Stimulated activated naive B cell treated with anti-CD40 and anti-IgM and Interleukin-4, amounts not matched to agents 10 μg/mL and 1 μg/mL and 100 μg/mL, for 72 hours (primary cell): ENCODE measurements around the gene DESI2.
"Not testable (repeated sequence)": the region's sequence is repeated elsewhere in the genome, so short reads cannot be mapped to it uniquely, and the experiment has no call there.

ENCODE experiments used
- ATAC-seq, 2 donors: fragments of 150-1000 bp; cut with Tn5 transposase; replicated peaks; 2 replicates each; pipeline ENCODE4 v1.10.0; 2021; ENCODE audit warnings: moderate library complexity in 1 of 2
- DNase-seq: peaks from one replicate; pipeline ENCODE4 v3.0.0; 2021
- H3K27ac Mint-ChIP-seq: one replicate; pipeline ENCODE4 v1.8.0; 2022; ENCODE audit warnings: mild to moderate bottlenecking, mixed read lengths
- H3K27me3 Mint-ChIP-seq, 2 donors: one replicate each; pipeline ENCODE4 v1.8.0; 2022; ENCODE audit warnings: mixed read lengths in 2 of 2
- H3K36me3 Mint-ChIP-seq, 2 donors: one replicate each; pipeline ENCODE4 v1.8.0; 2022; ENCODE audit warnings: mixed read lengths in 2 of 2, mild to moderate bottlenecking in 1 of 2
- H3K4me1 Mint-ChIP-seq, 2 donors: one replicate each; pipeline ENCODE4 v1.8.0; 2022; ENCODE audit warnings: mixed read lengths in 2 of 2, mild to moderate bottlenecking in 1 of 2
- H3K4me3 Mint-ChIP-seq, 2 donors: one replicate each; pipeline ENCODE4 v1.8.0; 2022; ENCODE audit warnings: mild to moderate bottlenecking in 2 of 2, mixed read lengths in 2 of 2, moderate library complexity in 1 of 2
- H3K9me3 Mint-ChIP-seq, 2 donors: one replicate each; pipeline ENCODE4 v1.8.0; 2022; ENCODE audit warnings: mixed read lengths in 2 of 2, mild to moderate bottlenecking in 1 of 2

Gene DESI2

DNA sequence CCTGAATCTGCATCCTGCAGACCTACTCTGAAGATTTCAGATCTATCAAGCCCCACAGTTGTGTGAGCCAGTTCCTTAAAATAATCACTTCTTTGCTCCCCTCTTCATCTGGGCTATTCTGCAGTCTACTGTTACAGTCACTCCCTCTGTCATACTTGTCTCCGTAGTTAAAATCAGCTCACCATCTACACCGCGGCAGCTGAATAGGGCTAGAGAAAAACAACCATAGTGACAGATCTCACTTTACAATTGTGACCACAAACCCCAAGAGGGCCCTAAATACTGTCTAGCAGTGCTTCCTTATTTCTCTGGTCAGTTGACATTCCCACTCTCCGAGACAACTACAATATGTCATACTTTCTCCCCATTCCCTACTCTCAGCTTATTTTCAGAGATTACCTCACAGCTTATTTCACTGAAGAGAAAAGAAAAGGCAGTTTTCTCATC, 12.9 kb downstream of the DESI2 start:
- H3K27me3 Mint-ChIP-seq, result no peaks in the 10 kb centered on the region
- DNase-seq (peak; percentile 43), ATAC-seq (peak; percentile 97 to 99)
- no peaks in the 10 kb centered on the region for H3K9me3 Mint-ChIP-seq
- H3K36me3 Mint-ChIP-seq, result peaks cover 6 to 8% of the 10 kb centered on the region in 2 donors
- H3K4me1 Mint-ChIP-seq, result peaks cover 6 to 15% of the 10 kb centered on the region in 2 donors
- H3K27ac Mint-ChIP-seq, result no peak overlapping the region
- H3K4me3 Mint-ChIP-seq, result no peak overlapping the region

GRCh38 chr1:244666672-244667418, 13.9 kb downstream of the DESI2 start:
- H3K27ac Mint-ChIP-seq, ATAC-seq, H3K9me3 Mint-ChIP-seq, H3K36me3 Mint-ChIP-seq, H3K27me3 Mint-ChIP-seq, H3K4me3 Mint-ChIP-seq, DNase-seq: not testable (repeated sequence)
- peaks cover 8 to 15% of the 10 kb centered on the region in 2 donors for H3K4me1 Mint-ChIP-seq

DNA sequence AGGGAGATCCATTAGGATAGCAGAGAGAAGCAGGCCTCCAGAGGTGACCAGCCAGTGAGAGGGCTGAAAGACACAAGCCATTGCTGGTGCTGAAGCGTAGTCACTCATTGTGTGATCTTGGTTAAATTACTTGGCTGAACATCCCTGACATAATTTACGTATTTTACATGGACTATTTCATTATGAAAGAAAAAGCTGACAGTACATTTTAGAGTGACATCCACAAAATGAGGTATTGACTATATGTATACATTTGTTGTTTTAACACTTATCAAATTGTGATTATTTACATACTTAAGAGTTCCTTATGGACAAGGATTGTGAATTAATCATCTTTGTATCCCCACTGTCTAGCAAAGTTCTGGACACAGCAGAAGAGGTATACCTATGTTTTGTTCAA, 14.9 kb downstream of the DESI2 start:
- no peak overlapping the region for H3K4me3 Mint-ChIP-seq
- ATAC-seq, result no peak
- no peaks in the 10 kb centered on the region for H3K27me3 Mint-ChIP-seq
- no peak overlapping the region for H3K27ac Mint-ChIP-seq
- H3K36me3 Mint-ChIP-seq, result peaks cover 8 to 11% of the 10 kb centered on the region in 2 donors
- DNase-seq, result no peak
- H3K4me1 Mint-ChIP-seq, result peaks cover 5 to 8% of the 10 kb centered on the region in 2 donors
- no peaks in the 10 kb centered on the region for H3K9me3 Mint-ChIP-seq

DNA sequence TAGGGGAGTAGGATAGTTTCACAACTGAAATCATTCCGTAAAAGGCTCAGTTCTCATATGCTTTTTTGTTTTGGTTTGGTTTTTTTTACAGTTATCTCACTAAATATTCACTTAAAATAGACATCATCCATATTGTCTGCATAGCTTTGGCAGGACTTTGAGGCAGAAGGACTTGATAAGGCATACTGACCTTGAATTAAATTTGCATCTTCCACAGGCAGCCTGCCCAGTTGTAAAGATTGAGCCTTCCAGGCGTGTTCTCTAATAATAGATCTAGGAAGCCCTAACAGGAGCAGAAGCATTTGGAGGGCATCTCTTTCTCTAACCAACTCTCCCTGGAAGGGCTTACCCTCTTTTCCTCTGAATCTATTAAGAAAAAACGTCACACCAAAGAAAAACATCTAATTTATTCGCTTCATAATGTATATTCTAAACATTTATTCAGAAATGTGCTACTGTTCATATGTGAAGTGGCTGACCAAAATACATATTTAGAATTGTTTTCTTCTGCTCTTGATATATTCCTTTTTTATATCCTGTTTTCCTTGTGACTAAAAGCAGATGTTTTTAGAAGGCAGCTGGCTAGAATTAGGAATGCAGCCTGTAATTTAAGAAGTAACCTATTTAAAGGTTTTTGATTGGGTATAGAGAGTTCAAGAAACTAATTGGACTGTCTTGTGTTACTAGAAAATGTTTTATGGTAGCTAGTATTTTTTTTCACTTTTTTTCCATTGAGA, 20.2 kb downstream of the DESI2 start:
- H3K36me3 Mint-ChIP-seq, result peaks cover 13 to 14% of the 10 kb centered on the region in 2 donors
- no peak overlapping the region for H3K27ac Mint-ChIP-seq
- no peak for DNase-seq
- H3K4me1 Mint-ChIP-seq, result peaks cover 8 to 16% of the 10 kb centered on the region in 2 donors
- no peaks in the 10 kb centered on the region for H3K27me3 Mint-ChIP-seq
- peaks cover 0 to 3% of the 10 kb centered on the region in 2 donors for H3K9me3 Mint-ChIP-seq
- ATAC-seq, result no peak
- H3K4me3 Mint-ChIP-seq, result no peak overlapping the region

DNA sequence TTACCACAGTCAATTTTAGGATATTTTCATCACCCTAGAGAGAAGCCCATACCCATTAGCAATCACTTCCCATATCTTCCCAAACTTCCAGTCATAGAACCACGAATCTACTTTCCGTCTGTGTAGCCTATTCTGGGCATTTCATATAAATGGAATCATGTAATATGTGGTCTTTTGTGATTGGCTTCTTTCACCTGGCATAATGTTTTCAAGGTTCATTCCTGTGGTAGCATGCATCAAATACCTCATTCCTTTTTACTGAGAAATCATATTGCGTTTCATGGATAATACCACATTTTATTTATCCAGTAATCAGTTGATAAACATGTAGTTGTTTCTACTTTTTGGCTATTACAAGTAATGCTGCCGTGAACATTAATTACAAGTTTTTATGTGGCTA, 21.5 kb downstream of the DESI2 start:
- Mint-ChIP-seq H3K36me3 (peaks cover 16 to 18% of the 10 kb centered on the region in 2 donors), H3K4me1 (peaks cover 10 to 16% of the 10 kb centered on the region in 2 donors), H3K27ac (no peak overlapping the region), H3K4me3 (no peak overlapping the region), H3K27me3 (no peaks in the 10 kb centered on the region), H3K9me3 (peaks cover 0 to 3% of the 10 kb centered on the region in 2 donors)
- no peak for ATAC-seq
- no peak for DNase-seq

DNA sequence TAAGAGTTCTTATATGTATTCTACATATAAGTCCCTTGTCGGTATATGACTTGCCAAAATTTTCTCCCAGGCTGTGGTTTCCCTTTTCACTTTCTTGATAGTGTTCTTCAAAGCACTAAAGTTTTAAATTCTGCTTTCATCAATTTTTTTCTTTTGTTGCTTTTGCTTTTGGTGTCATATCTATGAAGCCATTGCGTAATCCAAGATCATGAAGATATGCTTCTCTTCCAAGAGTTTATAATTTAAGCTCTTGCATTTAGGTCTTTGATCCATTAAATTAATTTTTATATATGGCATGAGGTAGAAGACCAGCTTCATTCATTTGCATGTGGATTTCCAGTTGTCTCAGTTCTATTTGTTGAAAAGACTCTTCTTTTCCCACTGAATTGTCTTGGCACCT, 22.2 kb downstream of the DESI2 start:
- DNase-seq, result no peak
- ATAC-seq, result no peak
- peaks cover 0 to 3% of the 10 kb centered on the region in 2 donors for H3K9me3 Mint-ChIP-seq
- peaks cover 18 to 20% of the 10 kb centered on the region in 2 donors for H3K36me3 Mint-ChIP-seq
- peaks cover 12 to 20% of the 10 kb centered on the region in 2 donors for H3K4me1 Mint-ChIP-seq
- H3K4me3 Mint-ChIP-seq, result no peak overlapping the region
- H3K27me3 Mint-ChIP-seq, result no peaks in the 10 kb centered on the region
- H3K27ac Mint-ChIP-seq, result no peak overlapping the region

DNA sequence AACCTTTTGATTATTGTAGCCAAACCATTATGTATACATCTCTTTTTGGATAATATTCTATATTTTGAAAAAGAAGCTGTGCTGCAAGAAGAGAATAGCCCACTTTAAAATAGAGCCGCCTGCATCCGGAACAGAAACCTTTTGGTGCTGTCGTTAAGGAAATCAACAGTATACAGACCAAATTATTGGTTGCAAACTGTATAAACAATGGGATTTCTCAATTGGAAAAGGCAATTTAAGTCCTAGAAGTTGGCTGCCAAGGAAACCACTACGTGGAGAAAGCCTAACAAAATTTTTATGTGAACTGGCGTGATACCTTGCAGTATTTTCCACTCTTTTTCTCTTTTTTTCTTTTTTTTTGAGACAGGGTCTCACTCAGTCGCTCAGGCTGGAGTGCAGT, 25.8 kb downstream of the DESI2 start:
- Mint-ChIP-seq H3K27ac (no peak overlapping the region), H3K9me3 (peaks cover 3 to 4% of the 10 kb centered on the region in 2 donors), H3K36me3 (peaks cover 28 to 38% of the 10 kb centered on the region in 2 donors), H3K4me3 (no peak overlapping the region), H3K4me1 (peaks cover 9 to 38% of the 10 kb centered on the region in 2 donors), H3K27me3 (no peaks in the 10 kb centered on the region)
- ATAC-seq (no peak), DNase-seq (no peak)

DNA sequence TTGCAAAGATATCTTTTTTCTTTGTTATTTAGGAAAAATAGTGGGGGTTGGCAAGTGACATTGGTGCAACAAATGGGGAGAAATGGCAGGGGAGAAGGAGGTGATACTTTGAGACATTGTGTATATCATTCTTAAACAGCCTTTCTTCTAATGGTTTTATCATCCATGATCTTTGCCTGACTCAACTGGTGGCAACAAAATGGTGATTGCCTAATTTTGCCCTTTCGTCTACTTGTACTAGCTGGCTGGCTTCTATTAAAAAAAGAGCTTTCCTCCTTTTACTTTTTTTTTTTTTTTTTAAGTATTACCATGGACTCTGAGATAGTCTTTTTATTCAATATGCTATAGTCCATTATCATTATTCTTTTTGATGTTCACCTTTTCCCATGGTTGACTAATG, 27.7 kb downstream of the DESI2 start:
- no peak for DNase-seq
- no peak for ATAC-seq
- H3K4me3 Mint-ChIP-seq, result no peak overlapping the region
- H3K27ac Mint-ChIP-seq, result no peak overlapping the region
- H3K27me3 Mint-ChIP-seq, result no peaks in the 10 kb centered on the region
- peaks cover 7 to 32% of the 10 kb centered on the region in 2 donors for H3K4me1 Mint-ChIP-seq
- H3K9me3 Mint-ChIP-seq, result peaks cover 0 to 4% of the 10 kb centered on the region in 2 donors
- H3K36me3 Mint-ChIP-seq, result peaks cover 24 to 32% of the 10 kb centered on the region in 2 donors

GRCh38 chr1:244682087-244682486, 29.2 kb downstream of the DESI2 start:
- H3K36me3 Mint-ChIP-seq, result peaks cover 28 to 37% of the 10 kb centered on the region in 2 donors
- H3K27ac Mint-ChIP-seq, ATAC-seq, H3K9me3 Mint-ChIP-seq, H3K4me3 Mint-ChIP-seq, DNase-seq, H3K27me3 Mint-ChIP-seq: not testable (repeated sequence)
- H3K4me1 Mint-ChIP-seq, result peaks cover 4 to 29% of the 10 kb centered on the region in 2 donors

GRCh38 chr1:244695937-244696336, 43.0 kb downstream of the DESI2 start:
- ATAC-seq (no peak), DNase-seq (no peak)
- Mint-ChIP-seq H3K4me3 (no peak overlapping the region), H3K36me3 (peaks cover 50 to 76% of the 10 kb centered on the region in 2 donors), H3K27ac (no peak overlapping the region), H3K4me1 (peaks cover 0 to 2% of the 10 kb centered on the region in 2 donors), H3K9me3 (peaks cover 7 to 15% of the 10 kb centered on the region in 2 donors), H3K27me3 (no peaks in the 10 kb centered on the region)

DNA sequence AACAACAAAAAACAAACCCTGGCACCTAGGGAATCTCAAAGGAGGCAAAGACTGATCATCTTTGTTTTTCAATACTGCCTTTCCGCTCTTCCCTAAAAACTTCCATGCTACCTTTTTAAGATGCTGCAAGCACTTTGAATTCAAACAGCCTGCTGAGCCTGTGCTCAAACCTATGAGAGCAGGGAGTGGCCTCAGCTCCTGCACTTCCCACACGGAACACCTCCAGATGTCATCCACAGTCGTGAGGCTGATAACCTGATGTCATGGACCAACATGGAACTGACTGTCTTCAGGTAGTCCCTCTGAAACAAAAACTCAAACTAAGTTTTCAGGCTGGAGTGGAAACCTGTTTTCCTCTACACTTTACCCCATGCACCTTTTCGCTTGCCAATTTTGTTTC, 46.8 kb downstream of the DESI2 start:
- peaks cover 0 to 2% of the 10 kb centered on the region in 2 donors for H3K4me1 Mint-ChIP-seq
- no peak overlapping the region for H3K27ac Mint-ChIP-seq
- ATAC-seq (no peak), DNase-seq (no peak)
- H3K9me3 Mint-ChIP-seq, result peaks cover 7 to 18% of the 10 kb centered on the region in 2 donors
- peaks cover 55 to 73% of the 10 kb centered on the region in 2 donors for H3K36me3 Mint-ChIP-seq
- H3K4me3 Mint-ChIP-seq, result no peak overlapping the region
- H3K27me3 Mint-ChIP-seq, result no peaks in the 10 kb centered on the region

GRCh38 chr1:244700808-244701207, 47.9 kb downstream of the DESI2 start:
- DNase-seq (no peak), ATAC-seq (no peak)
- Mint-ChIP-seq H3K27ac (no peak overlapping the region), H3K36me3 (peaks cover 58 to 73% of the 10 kb centered on the region in 2 donors), H3K4me3 (no peak overlapping the region), H3K27me3 (no peaks in the 10 kb centered on the region), H3K4me1 (peaks cover 0 to 2% of the 10 kb centered on the region in 2 donors), H3K9me3 (peaks cover 7 to 18% of the 10 kb centered on the region in 2 donors)

- peaks cover 7 to 18% of the 10 kb centered on the region in 2 donors for H3K9me3 Mint-ChIP-seq
- H3K4me3 Mint-ChIP-seq, result no peak overlapping the region
- peaks cover 48 to 61% of the 10 kb centered on the region in 2 donors for H3K36me3 Mint-ChIP-seq
- peaks cover 0 to 2% of the 10 kb centered on the region in 2 donors for H3K4me1 Mint-ChIP-seq
- no peak overlapping the region for H3K27ac Mint-ChIP-seq
- H3K27me3 Mint-ChIP-seq, result no peaks in the 10 kb centered on the region
- no peak for DNase-seq
- ATAC-seq, result no peak
These were observed 49.7 kb downstream of the DESI2 start for GRCh38 chr1:244702620-244703019.

- ATAC-seq, result no peak
- DNase-seq, result no peak
- no peak overlapping the region for H3K27ac Mint-ChIP-seq
- peaks cover 36 to 47% of the 10 kb centered on the region in 2 donors for H3K36me3 Mint-ChIP-seq
- H3K27me3 Mint-ChIP-seq, result no peaks in the 10 kb centered on the region
- no peak overlapping the region for H3K4me3 Mint-ChIP-seq
- H3K4me1 Mint-ChIP-seq, result no peaks in the 10 kb centered on the region
- H3K9me3 Mint-ChIP-seq, result peaks cover 2 to 15% of the 10 kb centered on the region in 2 donors
These were observed 51.2 kb downstream of the DESI2 start for GRCh38 chr1:244704107-244704506.
